Uterus (tissue), 2 donors: ENCODE measurements around the gene GALNTL6.

Experiments used
- POLR2A ChIP-seq, 2 donors: fragments of 450-650 bp; IDR thresholded peaks; one replicate each; pipeline ENCODE4 v1.6.1; 2016; ENCODE audit warnings: antibody characterized with exemption in 2 of 2, mild to moderate bottlenecking in 1 of 2, moderate library complexity in 1 of 2
- TF ChIP-seq, protein P1 (sequence below), 4 experiments: fragments of 200-600 bp in 2 of 4; fragments of 450-650 bp in 2 of 4; sonication (generic) in 2 of 4; IDR thresholded peaks; one replicate each; pipeline ENCODE4 v1.5.1; 2016 to 2019; ENCODE audit warnings: antibody characterized with exemption in 4 of 4, mild to moderate bottlenecking in 2 of 4, moderate library complexity in 1 of 4

DNA sequence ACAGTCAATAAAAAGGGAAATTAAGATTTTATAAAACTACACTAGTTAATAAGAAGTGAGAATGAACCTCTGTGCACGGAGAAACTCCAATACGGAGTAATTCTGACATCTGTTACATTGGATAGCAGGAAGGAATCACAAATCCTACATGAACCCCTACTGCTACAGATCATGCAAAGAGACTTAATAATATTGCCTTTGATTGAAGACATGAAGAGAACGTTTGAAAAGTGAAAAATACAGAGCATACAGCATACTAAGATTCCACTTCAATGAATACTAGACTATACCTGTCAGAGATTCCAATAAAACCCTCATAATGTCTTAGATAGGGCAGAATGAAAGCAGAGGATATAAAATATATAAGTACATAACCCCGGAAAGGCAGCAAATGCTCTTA, 995.0 kb downstream of the GALNTL6 start:
- TF ChIP-seq, protein P1, sequence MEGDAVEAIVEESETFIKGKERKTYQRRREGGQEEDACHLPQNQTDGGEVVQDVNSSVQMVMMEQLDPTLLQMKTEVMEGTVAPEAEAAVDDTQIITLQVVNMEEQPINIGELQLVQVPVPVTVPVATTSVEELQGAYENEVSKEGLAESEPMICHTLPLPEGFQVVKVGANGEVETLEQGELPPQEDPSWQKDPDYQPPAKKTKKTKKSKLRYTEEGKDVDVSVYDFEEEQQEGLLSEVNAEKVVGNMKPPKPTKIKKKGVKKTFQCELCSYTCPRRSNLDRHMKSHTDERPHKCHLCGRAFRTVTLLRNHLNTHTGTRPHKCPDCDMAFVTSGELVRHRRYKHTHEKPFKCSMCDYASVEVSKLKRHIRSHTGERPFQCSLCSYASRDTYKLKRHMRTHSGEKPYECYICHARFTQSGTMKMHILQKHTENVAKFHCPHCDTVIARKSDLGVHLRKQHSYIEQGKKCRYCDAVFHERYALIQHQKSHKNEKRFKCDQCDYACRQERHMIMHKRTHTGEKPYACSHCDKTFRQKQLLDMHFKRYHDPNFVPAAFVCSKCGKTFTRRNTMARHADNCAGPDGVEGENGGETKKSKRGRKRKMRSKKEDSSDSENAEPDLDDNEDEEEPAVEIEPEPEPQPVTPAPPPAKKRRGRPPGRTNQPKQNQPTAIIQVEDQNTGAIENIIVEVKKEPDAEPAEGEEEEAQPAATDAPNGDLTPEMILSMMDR (IDR thresholded peaks at IDR 0.05): no peak
- no peak for TF ChIP-seq POLR2A (IDR thresholded peaks at IDR 0.05)
